Osteocyte (in vitro differentiated cells): ENCODE measurements around the gene PRSS38. TPM values are rescaled to one million over a fixed set of nuclear protein-coding genes. Genes with fewer than 3 reads are reported as not detected.
"Not testable (repeated sequence)": the region's sequence is repeated elsewhere in the genome, so short reads cannot be mapped to it uniquely, and the experiment has no call there.

Source experiments
- DNase-seq: peaks from one replicate; pipeline ENCODE4 v3.0.0; 2021; ENCODE audit warnings: mixed read lengths; ENCODE audit not compliant: unreplicated experiment; ENCODE audit errors: extremely low spot score
- H3K27ac Mint-ChIP-seq: one replicate; pipeline ENCODE4 v1.8.0; 2021; ENCODE audit warnings: mild to moderate bottlenecking, mixed read lengths; ENCODE audit not compliant: unreplicated experiment
- H3K27me3 Mint-ChIP-seq: one replicate; pipeline ENCODE4 v1.8.0; 2021; ENCODE audit warnings: mixed read lengths; ENCODE audit not compliant: unreplicated experiment
- H3K36me3 Mint-ChIP-seq: one replicate; pipeline ENCODE4 v1.8.0; 2021; ENCODE audit warnings: mixed read lengths; ENCODE audit not compliant: unreplicated experiment
- H3K4me1 Mint-ChIP-seq: one replicate; pipeline ENCODE4 v1.8.0; 2021; ENCODE audit warnings: mixed read lengths; ENCODE audit not compliant: unreplicated experiment
- H3K4me3 Mint-ChIP-seq: one replicate; pipeline ENCODE4 v1.8.0; 2021; ENCODE audit warnings: mild to moderate bottlenecking, moderate library complexity, mixed read lengths; ENCODE audit not compliant: unreplicated experiment
- H3K9me3 Mint-ChIP-seq: one replicate; pipeline ENCODE4 v1.8.0; 2021; ENCODE audit warnings: mixed read lengths; ENCODE audit not compliant: unreplicated experiment
- CTCF ChIP-seq: fragments of 200-600 bp; sonication (generic); IDR thresholded peaks from 2 replicates; pipeline ENCODE4 v1.5.0; 2021; ENCODE audit warnings: antibody characterized with exemption, mild to moderate bottlenecking, moderate library complexity
- total RNA-seq: library from RNA; stranded (reverse); gene quantifications from 2 replicates; pipeline ENCODE4 v1.2.1, GENCODE V29; 2021

Gene PRSS38
- total RNA-seq, 1 donor from 2014 or later, result not detected

GRCh38 chr1:227869851-227870305, 54.4 kb downstream of the PRSS38 start:
- no peak for DNase-seq
- H3K4me3 Mint-ChIP-seq, result no peak overlapping the region
- no peaks in the 10 kb centered on the region for H3K36me3 Mint-ChIP-seq
- H3K4me1 Mint-ChIP-seq, result no peaks in the 10 kb centered on the region
- H3K27ac Mint-ChIP-seq, result no peak overlapping the region
- H3K9me3 Mint-ChIP-seq, result peaks cover 2% of the 10 kb centered on the region
- no peak for TF ChIP-seq CTCF
- peaks cover 62% of the 10 kb centered on the region for H3K27me3 Mint-ChIP-seq

DNA sequence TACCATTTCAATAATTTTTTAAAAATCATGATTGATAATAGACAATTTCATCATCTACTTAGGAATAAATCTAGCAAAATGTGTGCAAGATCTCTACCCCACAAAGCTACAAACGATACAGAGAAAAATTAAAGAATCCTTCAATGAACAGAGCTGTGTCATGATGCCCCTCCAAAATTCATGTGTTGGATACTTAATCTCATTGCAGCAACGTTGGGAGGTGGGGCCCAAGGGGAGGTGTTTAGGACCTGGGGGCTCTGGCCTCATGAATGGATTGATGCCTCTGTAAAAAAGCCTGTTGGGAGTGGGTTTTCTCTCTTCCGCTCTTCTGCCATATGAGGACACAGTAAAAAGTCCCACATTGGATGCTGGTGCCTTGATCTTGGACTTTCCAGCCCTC, 54.9 kb downstream of the PRSS38 start:
- Mint-ChIP-seq H3K36me3 (no peaks in the 10 kb centered on the region), H3K27ac (no peak overlapping the region), H3K27me3 (peaks cover 64% of the 10 kb centered on the region), H3K9me3 (no peaks in the 10 kb centered on the region), H3K4me3 (no peak overlapping the region), H3K4me1 (no peaks in the 10 kb centered on the region)
- no peak for TF ChIP-seq CTCF
- DNase-seq, result no peak

DNA sequence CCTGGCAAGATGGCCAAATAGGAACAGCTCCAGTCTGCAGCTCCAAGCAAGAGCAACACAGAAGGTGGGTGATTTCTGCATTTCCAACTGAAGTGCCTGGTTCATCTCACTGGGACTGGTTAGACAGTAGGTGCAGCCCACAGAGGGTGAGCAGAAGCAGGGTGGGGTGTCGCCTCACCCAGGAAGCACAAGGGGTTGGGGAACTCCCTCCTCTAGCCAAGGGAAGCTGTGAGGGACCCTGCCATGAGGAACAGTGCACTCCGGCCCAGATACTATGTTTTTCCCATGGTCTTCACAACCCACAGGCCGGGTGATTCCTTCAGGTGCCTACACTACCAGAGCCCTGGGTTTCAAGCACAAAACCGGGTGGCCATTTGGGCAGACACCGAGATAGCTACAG, 56.4 kb downstream of the PRSS38 start:
- H3K27ac Mint-ChIP-seq, DNase-seq, H3K36me3 Mint-ChIP-seq, H3K4me1 Mint-ChIP-seq, H3K4me3 Mint-ChIP-seq, H3K9me3 Mint-ChIP-seq: not testable (repeated sequence)
- peaks cover 72% of the 10 kb centered on the region for H3K27me3 Mint-ChIP-seq

DNA sequence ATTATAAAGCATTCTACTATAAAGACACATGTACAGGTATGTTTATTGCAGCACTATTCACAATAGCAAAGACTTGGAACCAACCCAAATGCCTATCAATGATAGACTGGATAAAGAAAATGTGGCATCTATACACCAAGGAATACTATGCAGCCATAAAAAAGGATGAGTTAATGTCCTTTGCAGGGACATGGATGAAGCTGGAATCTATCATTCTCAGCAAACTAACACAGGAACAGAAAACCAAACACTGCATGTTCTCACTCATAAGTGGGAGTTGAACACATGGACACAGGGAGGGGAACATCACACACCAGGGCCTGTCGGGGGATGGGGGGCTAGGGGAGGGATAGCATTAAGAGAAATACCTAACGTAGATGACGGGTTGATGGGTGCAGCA, 62.3 kb downstream of the PRSS38 start:
- not testable (repeated sequence) for H3K36me3 Mint-ChIP-seq, H3K9me3 Mint-ChIP-seq, H3K4me1 Mint-ChIP-seq, H3K27ac Mint-ChIP-seq, DNase-seq, H3K4me3 Mint-ChIP-seq
- peaks cover 88% of the 10 kb centered on the region for H3K27me3 Mint-ChIP-seq

DNA sequence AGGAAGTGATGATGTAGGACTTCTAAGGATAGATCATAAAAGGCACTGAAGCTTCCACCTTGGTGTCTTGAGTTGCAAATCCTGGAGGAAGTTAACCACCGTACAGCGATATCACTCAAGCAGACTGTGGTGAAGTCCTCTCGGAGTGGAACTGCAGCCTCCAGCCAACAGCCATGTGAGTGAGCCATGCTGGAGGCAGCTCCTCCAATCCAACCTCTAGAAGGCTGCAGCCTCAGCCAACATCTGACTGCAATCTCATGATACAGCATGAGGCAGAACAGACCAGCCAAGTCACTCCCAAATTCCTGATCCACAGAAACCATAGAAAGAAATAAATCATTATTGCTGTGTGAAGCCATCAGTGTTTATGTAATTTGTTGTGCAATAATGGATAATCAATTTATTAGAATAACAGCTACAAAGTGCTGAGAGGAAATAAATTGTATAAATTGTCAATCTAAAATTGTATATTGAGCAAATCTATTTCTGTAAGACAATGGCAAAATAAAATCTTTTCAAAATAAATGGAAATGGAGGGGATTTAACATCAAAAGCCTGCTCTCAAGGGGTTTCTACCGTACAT, 65.0 kb downstream of the PRSS38 start:
- TF ChIP-seq CTCF, result no peak
- DNase-seq, result no peak
- no peaks in the 10 kb centered on the region for H3K9me3 Mint-ChIP-seq
- no peak overlapping the region for H3K27ac Mint-ChIP-seq
- no peak overlapping the region for H3K4me3 Mint-ChIP-seq
- peaks cover 61% of the 10 kb centered on the region for H3K27me3 Mint-ChIP-seq
- no peaks in the 10 kb centered on the region for H3K36me3 Mint-ChIP-seq
- peaks cover 1% of the 10 kb centered on the region for H3K4me1 Mint-ChIP-seq

- Mint-ChIP-seq H3K4me3 (no peak overlapping the region), H3K27ac (no peak overlapping the region), H3K36me3 (no peaks in the 10 kb centered on the region), H3K9me3 (no peaks in the 10 kb centered on the region), H3K27me3 (peaks cover 40% of the 10 kb centered on the region), H3K4me1 (peaks cover 14% of the 10 kb centered on the region)
- peak; percentile 81 for DNase-seq
- TF ChIP-seq CTCF, result no peak
Observed at GRCh38 chr1:227883073-227883520, 67.6 kb downstream of the PRSS38 start.
